Thyroid gland (tissue), 4 donors: ENCODE results near the gene CNN3. TPM values are rescaled to one million over a fixed set of nuclear protein-coding genes. Genes with fewer than 3 reads are reported as not detected.

ENCODE experiments used
- DNase-seq, 2 donors: peaks; one replicate each; pipeline ENCODE4 v3.0.0-alpha.2; 2019
- H3K27ac ChIP-seq, 3 donors: fragments of 200-600 bp; sonication (generic); 1 replicate in 2 of 3; 2 replicates in 1 of 3; pipeline ENCODE4 v1.5.1; 2016 to 2019; ENCODE audit warnings: mild to moderate bottlenecking in 1 of 3, moderate library complexity in 1 of 3
- H3K27me3 ChIP-seq: fragments of 200-600 bp; sonication (generic); one replicate; pipeline ENCODE4 v1.5.1; 2019
- H3K36me3 ChIP-seq, 2 donors: fragments of 200-600 bp; sonication (generic); one replicate each; pipeline ENCODE4 v1.5.1; 2016 to 2019
- H3K4me1 ChIP-seq, 2 donors: fragments of 200-600 bp; sonication (generic); one replicate each; pipeline ENCODE4 v1.5.1; 2017 to 2019
- H3K4me3 ChIP-seq, 3 donors: fragments of 200-600 bp; sonication (generic); replicated peaks in 1 of 3; 1 replicate in 2 of 3; 2 replicates in 1 of 3; pipeline ENCODE4 v1.5.1; 2016; ENCODE audit warnings: mild to moderate bottlenecking in 1 of 3
- H3K9me3 ChIP-seq: fragments of 200-600 bp; sonication (generic); one replicate; pipeline ENCODE4 v1.5.1; 2017
- POLR2A ChIP-seq, 2 donors: fragments of 450-650 bp; IDR thresholded peaks; one replicate each; pipeline ENCODE4 v1.6.1; 2017; ENCODE audit warnings: antibody characterized with exemption in 2 of 2, mild to moderate bottlenecking in 2 of 2, moderate library complexity in 1 of 2
- WGBS, 2 donors: methylation state at CpG; one replicate each; pipeline ENCODE4 v1.1.5; 2017; 5-methylcytosine and 5-hydroxymethylcytosine counted together
- intact Hi-C: fragments of 100-400 bp; cut with DNase I; formaldehyde crosslinking; loops from one replicate; pipeline ENCODE4 v1.15.1; 2023
- total RNA-seq, 4 donors: library from RNA; depleted of rRNA; stranded (reverse); fragments of >200 nt; gene quantifications; one replicate each; pipeline ENCODE4 v1.2.3, GENCODE V29; 2016
- TF ChIP-seq, protein P1 (sequence below), 6 experiments: fragments of 200-600 bp in 3 of 6; fragments of 450-650 bp in 3 of 6; sonication (generic) in 3 of 6; IDR thresholded peaks; one replicate each; pipeline ENCODE4 v1.5.1; 2016 to 2019; ENCODE audit warnings: antibody characterized with exemption in 6 of 6, mild to moderate bottlenecking in 2 of 6, inconsistent platforms in 1 of 6, moderate library complexity in 1 of 6

CNN3 gene
- total RNA-seq, 4 donors from 2014 or later: 149 to 257 (median 177) TPM

DNA sequence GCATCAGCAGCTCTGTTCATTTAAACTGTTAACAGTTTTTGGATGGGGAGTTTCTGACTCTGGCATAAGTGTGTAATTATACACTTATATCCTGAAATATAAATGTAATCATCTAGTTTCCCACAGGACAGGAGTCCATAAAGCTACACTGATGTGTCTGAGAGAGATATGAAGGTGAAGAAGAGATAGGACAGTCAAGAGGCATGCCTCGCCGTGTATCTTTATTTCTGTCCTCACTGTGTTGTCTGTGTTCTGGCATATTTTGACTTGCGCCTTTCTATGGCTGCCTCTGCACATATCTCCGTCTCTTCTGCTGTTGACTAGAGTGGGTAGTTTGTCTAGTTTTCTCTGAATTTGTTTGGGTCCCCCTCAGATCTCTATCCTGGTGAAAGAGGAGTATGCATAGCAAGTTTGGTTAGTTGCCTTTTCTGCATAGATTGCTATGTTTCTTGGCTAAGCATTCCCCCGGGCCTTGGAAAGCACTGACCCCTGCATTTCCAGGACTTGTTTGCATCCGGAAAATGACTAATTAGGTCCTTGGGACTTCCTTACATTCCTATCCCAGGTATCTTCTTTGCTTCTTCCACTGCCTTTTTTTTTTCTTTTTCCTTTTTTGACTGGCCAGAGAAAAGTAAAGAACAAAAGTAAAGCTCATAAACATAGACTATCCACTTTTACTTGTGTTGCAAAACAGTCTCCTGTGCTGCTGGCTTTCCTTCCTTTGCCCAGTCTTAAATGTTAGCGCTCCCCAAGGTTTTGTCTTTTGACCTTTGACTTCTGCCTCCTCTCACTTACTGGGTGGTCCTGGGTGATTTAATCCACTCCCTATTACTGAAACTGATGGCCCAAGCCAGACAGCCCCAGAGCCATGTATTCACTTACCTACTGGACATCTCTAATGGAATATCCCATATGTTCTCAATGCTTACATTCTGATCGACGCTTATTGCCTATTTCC is 27.6 kb upstream of the CNN3 start:
- TF ChIP-seq POLR2A (IDR thresholded peaks at IDR 0.05): no peak
- TF ChIP-seq, protein P1, sequence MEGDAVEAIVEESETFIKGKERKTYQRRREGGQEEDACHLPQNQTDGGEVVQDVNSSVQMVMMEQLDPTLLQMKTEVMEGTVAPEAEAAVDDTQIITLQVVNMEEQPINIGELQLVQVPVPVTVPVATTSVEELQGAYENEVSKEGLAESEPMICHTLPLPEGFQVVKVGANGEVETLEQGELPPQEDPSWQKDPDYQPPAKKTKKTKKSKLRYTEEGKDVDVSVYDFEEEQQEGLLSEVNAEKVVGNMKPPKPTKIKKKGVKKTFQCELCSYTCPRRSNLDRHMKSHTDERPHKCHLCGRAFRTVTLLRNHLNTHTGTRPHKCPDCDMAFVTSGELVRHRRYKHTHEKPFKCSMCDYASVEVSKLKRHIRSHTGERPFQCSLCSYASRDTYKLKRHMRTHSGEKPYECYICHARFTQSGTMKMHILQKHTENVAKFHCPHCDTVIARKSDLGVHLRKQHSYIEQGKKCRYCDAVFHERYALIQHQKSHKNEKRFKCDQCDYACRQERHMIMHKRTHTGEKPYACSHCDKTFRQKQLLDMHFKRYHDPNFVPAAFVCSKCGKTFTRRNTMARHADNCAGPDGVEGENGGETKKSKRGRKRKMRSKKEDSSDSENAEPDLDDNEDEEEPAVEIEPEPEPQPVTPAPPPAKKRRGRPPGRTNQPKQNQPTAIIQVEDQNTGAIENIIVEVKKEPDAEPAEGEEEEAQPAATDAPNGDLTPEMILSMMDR (IDR thresholded peaks at IDR 0.05): no peak
- no peak overlapping the region for H3K27ac ChIP-seq
- H3K36me3 ChIP-seq: no peaks in the 10 kb centered on the region
- WGBS, 2 donors: 79 to 85% methylated on average over 9 of the region's 9 CpGs
- no peak overlapping the region for H3K4me3 ChIP-seq
- peaks cover 3 to 16% of the 10 kb centered on the region in 2 donors for H3K4me1 ChIP-seq
- intact Hi-C loops: no loop called here
- DNase-seq: no peak
- H3K9me3 ChIP-seq: no peaks in the 10 kb centered on the region
- H3K27me3 ChIP-seq: no peaks in the 10 kb centered on the region

DNA sequence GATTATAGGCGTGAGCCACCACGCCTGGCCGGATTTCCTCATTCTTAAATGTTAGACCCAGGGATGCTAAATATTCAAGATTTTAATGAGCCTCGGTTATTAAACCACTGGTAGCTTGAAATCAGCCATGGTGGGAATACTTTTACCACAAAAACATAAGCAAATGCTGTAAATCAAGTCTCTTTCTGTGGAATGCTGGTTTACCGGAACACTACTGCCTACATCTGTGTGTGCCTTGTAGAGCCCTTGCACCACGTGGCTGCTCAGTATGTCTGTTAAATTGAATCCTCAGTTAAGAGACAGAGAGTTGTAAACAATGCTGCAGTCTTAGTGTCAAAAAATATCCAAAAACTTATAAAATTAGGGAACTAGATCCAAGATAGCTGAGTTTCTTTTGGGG is 26.8 kb upstream of the CNN3 start:
- Histone ChIP-seq H3K4me1 (peaks cover 3 to 16% of the 10 kb centered on the region in 2 donors), H3K27me3 (no peaks in the 10 kb centered on the region), H3K4me3 (no peak overlapping the region), H3K9me3 (no peaks in the 10 kb centered on the region), H3K27ac (no peak overlapping the region), H3K36me3 (no peaks in the 10 kb centered on the region)
- 90 to 92% methylated on average over 6 of the region's 6 CpGs for WGBS, 2 donors
- intact Hi-C loops: no loop called here
- DNase-seq: no peak
- TF ChIP-seq POLR2A (IDR thresholded peaks at IDR 0.05): no peak
- TF ChIP-seq, protein P1 (IDR thresholded peaks at IDR 0.05): no peak

DNA sequence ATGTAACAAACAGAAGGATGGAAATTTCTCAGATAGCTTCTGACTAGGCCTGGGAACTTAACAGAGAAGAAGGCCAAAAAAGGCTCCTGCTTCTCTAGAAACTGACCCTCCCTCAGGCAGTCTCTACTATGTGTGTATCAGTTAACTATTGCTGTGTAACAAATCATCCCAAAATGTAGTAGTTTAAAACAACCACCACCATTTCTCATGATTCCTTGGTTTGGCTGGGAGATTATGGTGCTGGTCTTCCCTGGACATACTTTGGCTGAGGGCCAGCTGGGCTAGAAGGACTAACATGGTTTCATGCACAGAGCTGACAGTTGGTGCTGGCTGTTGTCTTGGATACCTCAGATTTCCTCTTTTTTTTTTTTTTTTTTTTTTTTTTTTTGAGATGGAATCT is 26.2 kb upstream of the CNN3 start:
- intact Hi-C loops: no loop called here
- DNase-seq: no peak
- TF ChIP-seq, protein P1 (IDR thresholded peaks at IDR 0.05): no peak
- no peak for TF ChIP-seq POLR2A (IDR thresholded peaks at IDR 0.05)
- H3K4me1 ChIP-seq: peaks cover 3 to 16% of the 10 kb centered on the region in 2 donors
- H3K4me3 ChIP-seq: no peak overlapping the region
- no peaks in the 10 kb centered on the region for H3K36me3 ChIP-seq
- no peaks in the 10 kb centered on the region for H3K9me3 ChIP-seq
- no peak overlapping the region for H3K27ac ChIP-seq
- no peaks in the 10 kb centered on the region for H3K27me3 ChIP-seq

DNA sequence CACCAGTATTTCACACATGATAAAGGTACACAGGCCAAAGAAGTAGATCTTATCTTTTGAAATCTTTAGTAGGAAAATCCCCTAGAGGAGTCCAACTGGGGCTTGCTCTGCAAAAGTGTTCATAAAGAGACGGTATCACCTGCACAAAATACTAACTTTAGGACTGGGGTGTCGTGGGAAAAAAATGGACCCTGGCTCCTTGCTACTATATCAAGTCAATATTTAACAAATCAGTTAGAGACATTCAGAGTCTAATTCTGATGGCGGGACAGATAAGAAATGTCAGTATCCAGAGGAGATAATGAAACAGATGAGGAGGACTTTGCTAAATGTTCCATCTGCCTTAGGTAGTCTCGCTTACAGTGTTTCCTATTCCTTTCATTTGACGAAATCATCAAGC is 25.6 kb upstream of the CNN3 start:
- WGBS, 2 donors: 98% methylated on average over 5 of the region's 5 CpGs
- TF ChIP-seq POLR2A (IDR thresholded peaks at IDR 0.05): no peak
- TF ChIP-seq, protein P1 (IDR thresholded peaks at IDR 0.05): no peak
- Histone ChIP-seq H3K4me1 (peaks cover 3 to 16% of the 10 kb centered on the region in 2 donors), H3K27ac (no peak overlapping the region), H3K9me3 (no peaks in the 10 kb centered on the region), H3K36me3 (no peaks in the 10 kb centered on the region), H3K27me3 (no peaks in the 10 kb centered on the region), H3K4me3 (no peak overlapping the region)
- DNase-seq: no peak
- intact Hi-C loops: no loop called here

DNA sequence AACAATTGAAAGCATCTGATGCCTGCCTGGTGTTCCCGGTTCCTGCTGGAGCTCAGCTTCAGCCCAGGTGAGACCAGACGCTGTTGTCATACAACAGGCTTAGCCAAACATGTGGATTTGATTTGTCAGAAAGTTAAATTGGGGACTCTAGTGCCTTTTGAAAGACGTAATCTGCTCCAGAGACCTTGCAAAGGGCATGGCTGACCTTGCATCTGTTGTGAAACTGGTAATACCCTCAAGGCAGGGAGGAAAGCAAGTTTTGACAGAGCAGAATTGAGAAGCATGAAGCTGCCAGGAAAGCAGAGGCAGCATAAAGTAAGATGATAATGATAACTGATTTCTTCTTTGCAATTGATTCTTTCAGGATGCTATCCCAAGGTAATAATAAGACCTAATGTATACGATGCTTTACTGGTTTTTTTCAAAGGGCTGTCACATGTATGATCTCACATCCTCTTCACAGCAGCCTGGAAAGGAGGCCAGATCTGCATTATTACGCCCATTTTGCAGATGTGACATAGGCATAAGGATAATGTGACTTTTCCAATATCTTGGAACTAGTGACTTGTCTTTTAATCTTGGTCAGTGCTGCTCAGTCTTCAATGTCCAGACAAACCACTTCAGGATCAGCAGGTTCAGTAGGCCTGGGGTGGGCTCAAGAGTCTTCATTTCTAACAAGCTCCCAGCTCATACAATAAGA is 24.7 kb upstream of the CNN3 start:
- H3K27ac ChIP-seq: no peak overlapping the region
- H3K36me3 ChIP-seq: no peaks in the 10 kb centered on the region
- peaks cover 3 to 12% of the 10 kb centered on the region in 2 donors for H3K4me1 ChIP-seq
- no peaks in the 10 kb centered on the region for H3K9me3 ChIP-seq
- 84 to 89% methylated on average over 5 of the region's 5 CpGs for WGBS, 2 donors
- H3K4me3 ChIP-seq: no peak overlapping the region
- H3K27me3 ChIP-seq: no peaks in the 10 kb centered on the region
- intact Hi-C loops: no loop called here
- no peak for DNase-seq
- TF ChIP-seq, protein P1 (IDR thresholded peaks at IDR 0.05): no peak
- TF ChIP-seq POLR2A (IDR thresholded peaks at IDR 0.05): no peak
